Spleen (tissue), 11 donors: ENCODE measurements around the gene XPOT. TPM values are rescaled to one million over a fixed set of nuclear protein-coding genes. Genes with fewer than 3 reads are reported as not detected.

Experiments used
- DNase-seq: peaks from one replicate; pipeline ENCODE4 v3.0.0-alpha.2; 2020
- H3K27ac ChIP-seq, 8 donors: fragments of 200-600 bp; sonication (generic) in 7 of 8; 1 replicate in 4 of 8; 2 replicates in 4 of 8; pipeline versions ENCODE4 v1.5.0 to v1.8.0; 2016 to 2021; ENCODE audit warnings: inconsistent platforms in 4 of 8, mild to moderate bottlenecking in 4 of 8, moderate library complexity in 1 of 8
- H3K27me3 ChIP-seq, 7 donors: fragments of 200-600 bp; sonication (generic) in 6 of 7; replicated peaks in 1 of 7; 1 replicate in 4 of 7; 2 replicates in 3 of 7; pipeline versions ENCODE4 v1.5.0 to v1.8.0; 2016 to 2021; ENCODE audit warnings: inconsistent platforms in 3 of 7, mild to moderate bottlenecking in 1 of 7
- H3K36me3 ChIP-seq, 6 donors: fragments of 200-600 bp; sonication (generic) in 5 of 6; 1 replicate in 4 of 6; 2 replicates in 2 of 6; pipeline versions ENCODE4 v1.5.0 to v1.8.0; 2016 to 2021; ENCODE audit warnings: inconsistent platforms in 2 of 6
- H3K4me1 ChIP-seq, 6 donors: fragments of 200-600 bp; sonication (generic) in 5 of 6; 1 replicate in 3 of 6; 2 replicates in 3 of 6; pipeline versions ENCODE4 v1.5.0 to v1.8.0; 2016 to 2021; ENCODE audit warnings: inconsistent platforms in 3 of 6
- H3K4me3 ChIP-seq, 8 donors: fragments of 200-600 bp; sonication (generic) in 7 of 8; 1 replicate in 4 of 8; 2 replicates in 4 of 8; pipeline versions ENCODE4 v1.5.0 to v1.8.0; 2016 to 2021; ENCODE audit warnings: inconsistent platforms in 4 of 8, mild to moderate bottlenecking in 4 of 8, moderate library complexity in 2 of 8
- H3K9me3 ChIP-seq, 8 donors: fragments of 200-600 bp; sonication (generic) in 7 of 8; 1 replicate in 4 of 8; 2 replicates in 4 of 8; pipeline versions ENCODE4 v1.5.0 to v1.8.0; 2016 to 2021; ENCODE audit warnings: inconsistent platforms in 4 of 8
- POLR2A ChIP-seq, 3 donors: fragments of 450-650 bp; IDR thresholded peaks; one replicate each; pipeline ENCODE4 v1.5.1; 2017; ENCODE audit warnings: antibody characterized with exemption in 3 of 3, mild to moderate bottlenecking in 1 of 3
- POLR2AphosphoS5 ChIP-seq, 3 donors: sonication (generic); formaldehyde crosslinking; IDR thresholded peaks; one replicate each; pipeline ENCODE4 v1.5.1; 2017; ENCODE audit warnings: antibody characterized with exemption in 3 of 3
- WGBS, 5 donors: extraction: QIAGEN DNeasy Blood & Tissue Kit in 3 of 5; methylation state at CpG; one replicate each; pipeline versions ENCODE4 v1.1.5 to v1.1.7; 2013 to 2018; 5-methylcytosine and 5-hydroxymethylcytosine counted together
- intact Hi-C: fragments of 100-400 bp; cut with DNase I; formaldehyde crosslinking; loops from one replicate; pipeline ENCODE4 v1.15.0; 2023; ENCODE audit warnings: low total_unique reads
- polyA plus RNA-seq, 3 donors: library from polyadenylated mRNA; stranded (reverse); fragments of 200-250 nt; gene quantifications; one replicate each; pipeline ENCODE4 v1.2.1, GENCODE V29; 2013
- total RNA-seq, 7 donors: library from RNA; depleted of rRNA in 3 of 7; stranded (reverse); fragments of >200 nt in 3 of 7; fragmentation: NEBNext Ultra II Directional in 4 of 7; extraction: Animal tissue kit (Norgen Biotek cat#: 25700) in 4 of 7; gene quantifications; one replicate each; pipeline versions ENCODE4 v1.1.0 to v1.2.1, GENCODE V29; 2016 to 2021
- TF ChIP-seq, protein P1 (sequence below), 11 experiments: fragments of 200-600 bp in 7 of 11; fragments of 450-650 bp in 4 of 11; sonication (generic) in 4 of 11; IDR thresholded peaks in 8 of 11; conservative IDR thresholded peaks in 3 of 11; 1 replicate in 7 of 11; 2 replicates in 4 of 11; pipeline versions ENCODE4 v1.4.0 to v1.8.0; 2016 to 2021; ENCODE audit warnings: antibody characterized with exemption in 11 of 11, inconsistent platforms in 4 of 11, mild to moderate bottlenecking in 1 of 11
- donor health status: healthy with polysubstance abuse.
- donor health status: DM: no; HTN: no; CAD: no; lungs with moderate emphysema.
- donor health status: DM: no; HTN: no; CAD: no.
- donor health status: Bipolar disorder and iron deficiency.
- donor health status: healthy.
- donor health status: DM: no; HTN: no; CAD: no.
- donor health status: DM: yes; HTN: yes; CAD: no.

XPOT gene
- total and polyA plus RNA-seq, 10 donors: 11.1 to 50.3 (median 43.1) TPM

DNA sequence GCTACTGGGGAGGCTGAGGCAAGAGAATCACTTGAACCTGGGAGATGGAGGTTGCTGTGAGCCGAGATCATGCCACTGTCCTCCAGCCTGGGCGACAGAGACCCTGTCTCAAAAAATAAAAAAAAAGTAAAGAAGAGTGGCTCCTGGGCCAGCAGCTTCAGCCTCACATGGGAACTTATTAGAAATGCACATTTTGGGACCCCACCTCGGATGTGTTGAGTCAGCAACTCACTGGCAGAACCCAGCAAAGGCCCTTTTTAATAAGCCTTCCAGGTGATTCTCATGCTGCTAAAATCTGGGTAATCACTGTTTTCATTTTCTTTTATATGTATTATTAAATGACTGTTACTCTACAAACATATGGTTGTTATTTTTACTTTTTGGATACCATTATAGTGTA, 89.3 kb downstream of the XPOT start:
- Histone ChIP-seq H3K27ac (no peak overlapping the region), H3K27me3 (no peaks in the 10 kb centered on the region), H3K36me3 (peaks cover 11 to 100% (median 94%) of the 10 kb centered on the region in 6 donors), H3K4me3 (no peak overlapping the region), H3K9me3 (no peaks in the 10 kb centered on the region), H3K4me1 (peaks cover 0 to 8% (median 0%) of the 10 kb centered on the region in 6 donors)
- DNase-seq: no peak
- WGBS, 5 donors: 92 to 99% (median 97%) methylated on average over 3 of the region's 3 CpGs
- intact Hi-C loops: no loop called here
- TF ChIP-seq, protein P1, sequence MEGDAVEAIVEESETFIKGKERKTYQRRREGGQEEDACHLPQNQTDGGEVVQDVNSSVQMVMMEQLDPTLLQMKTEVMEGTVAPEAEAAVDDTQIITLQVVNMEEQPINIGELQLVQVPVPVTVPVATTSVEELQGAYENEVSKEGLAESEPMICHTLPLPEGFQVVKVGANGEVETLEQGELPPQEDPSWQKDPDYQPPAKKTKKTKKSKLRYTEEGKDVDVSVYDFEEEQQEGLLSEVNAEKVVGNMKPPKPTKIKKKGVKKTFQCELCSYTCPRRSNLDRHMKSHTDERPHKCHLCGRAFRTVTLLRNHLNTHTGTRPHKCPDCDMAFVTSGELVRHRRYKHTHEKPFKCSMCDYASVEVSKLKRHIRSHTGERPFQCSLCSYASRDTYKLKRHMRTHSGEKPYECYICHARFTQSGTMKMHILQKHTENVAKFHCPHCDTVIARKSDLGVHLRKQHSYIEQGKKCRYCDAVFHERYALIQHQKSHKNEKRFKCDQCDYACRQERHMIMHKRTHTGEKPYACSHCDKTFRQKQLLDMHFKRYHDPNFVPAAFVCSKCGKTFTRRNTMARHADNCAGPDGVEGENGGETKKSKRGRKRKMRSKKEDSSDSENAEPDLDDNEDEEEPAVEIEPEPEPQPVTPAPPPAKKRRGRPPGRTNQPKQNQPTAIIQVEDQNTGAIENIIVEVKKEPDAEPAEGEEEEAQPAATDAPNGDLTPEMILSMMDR (IDR thresholded peaks at IDR 0.05 in 8 of 11, conservative IDR thresholded peaks at IDR 0.05 in 3 of 11): no peak
- TF ChIP-seq POLR2A (IDR thresholded peaks at IDR 0.05) (no peak), POLR2AphosphoS5 (IDR thresholded peaks at IDR 0.05) (no peak)

DNA sequence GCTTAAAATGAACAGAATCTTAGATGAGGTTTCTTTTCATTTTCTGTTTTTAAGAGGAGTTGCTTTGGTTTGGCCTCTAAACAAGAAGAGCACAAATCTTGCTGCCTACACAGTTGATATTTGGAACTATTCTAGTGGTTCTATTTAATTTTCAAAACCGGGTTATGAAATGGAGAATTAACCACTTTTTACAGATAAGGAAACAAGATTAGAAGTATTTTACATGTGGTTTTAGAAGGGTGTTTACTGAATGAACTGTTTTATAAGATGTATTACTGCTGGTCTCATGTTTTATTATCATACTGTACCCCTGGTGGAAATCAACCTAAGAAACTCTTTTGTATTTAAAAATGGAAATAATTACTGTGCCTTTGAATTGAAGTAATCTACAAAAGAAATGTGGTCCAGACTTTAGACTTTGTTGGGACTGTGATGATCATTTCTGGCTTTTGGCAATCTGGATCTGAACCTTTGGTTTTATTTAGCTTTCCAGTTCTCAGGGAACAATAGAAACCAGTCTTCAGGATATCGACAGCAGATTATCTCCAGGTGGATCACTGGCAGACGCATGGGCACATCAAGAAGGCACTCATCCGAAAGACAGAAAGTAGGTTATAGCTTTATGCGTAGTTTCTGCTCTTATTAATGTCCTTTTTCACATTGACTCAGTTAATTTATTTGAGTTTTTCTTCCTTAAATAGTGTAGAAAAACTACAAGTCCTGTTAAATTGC, 91.0 kb downstream of the XPOT start:
- Histone ChIP-seq H3K4me1 (peaks cover 0 to 8% (median 2%) of the 10 kb centered on the region in 6 donors), H3K27ac (no peak overlapping the region), H3K4me3 (no peak overlapping the region), H3K27me3 (no peaks in the 10 kb centered on the region), H3K36me3 (peaks cover 9 to 100% (median 96%) of the 10 kb centered on the region in 6 donors), H3K9me3 (no peaks in the 10 kb centered on the region)
- no peak for DNase-seq
- 80 to 85% (median 83%) methylated on average over 5 of the region's 5 CpGs for WGBS, 5 donors
- TF ChIP-seq, protein P1 (IDR thresholded peaks at IDR 0.05 in 8 of 11, conservative IDR thresholded peaks at IDR 0.05 in 3 of 11): no peak
- TF ChIP-seq POLR2AphosphoS5 (IDR thresholded peaks at IDR 0.05) (no peak), POLR2A (IDR thresholded peaks at IDR 0.05) (no peak)
- intact Hi-C loops: no loop called here

DNA sequence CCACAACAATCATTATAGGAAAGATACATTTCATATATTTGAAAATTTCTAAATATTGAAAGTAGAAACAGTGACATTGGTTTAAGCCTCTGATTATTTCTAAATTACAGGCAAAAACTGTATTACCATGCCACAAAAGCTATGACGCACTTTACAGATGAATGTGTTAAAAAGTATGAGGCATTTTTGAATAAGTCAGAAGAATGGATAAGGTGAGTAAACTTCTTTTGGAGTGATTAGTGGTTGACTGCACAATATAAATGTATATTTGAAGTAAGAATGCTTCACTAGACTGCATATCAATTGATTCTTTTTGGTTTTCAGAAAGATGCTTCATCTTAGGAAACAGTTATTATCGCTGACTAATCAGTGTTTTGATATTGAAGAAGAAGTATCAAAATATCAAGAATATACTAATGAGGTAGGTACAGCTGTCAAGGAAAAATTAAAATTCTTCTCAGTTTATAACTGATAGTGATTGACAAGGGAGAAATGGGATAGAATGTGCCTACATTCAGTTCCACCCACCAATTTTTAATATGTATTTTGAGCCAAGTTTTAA, 92.7 kb downstream of the XPOT start:
- H3K27ac ChIP-seq: no peak overlapping the region
- H3K4me3 ChIP-seq: no peak overlapping the region
- peaks cover 0 to 10% (median 4%) of the 10 kb centered on the region in 6 donors for H3K4me1 ChIP-seq
- no peaks in the 10 kb centered on the region for H3K9me3 ChIP-seq
- 93 to 98% (median 98%) methylated on average over 2 of the region's 2 CpGs for WGBS, 5 donors
- TF ChIP-seq POLR2A (IDR thresholded peaks at IDR 0.05) (no peak), POLR2AphosphoS5 (IDR thresholded peaks at IDR 0.05) (no peak)
- TF ChIP-seq, protein P1 (IDR thresholded peaks at IDR 0.05 in 8 of 11, conservative IDR thresholded peaks at IDR 0.05 in 3 of 11): no peak
- intact Hi-C loops: no loop called here
- H3K27me3 ChIP-seq: no peaks in the 10 kb centered on the region
- H3K36me3 ChIP-seq: peaks cover 9 to 100% (median 88%) of the 10 kb centered on the region in 6 donors
- DNase-seq: no peak

DNA sequence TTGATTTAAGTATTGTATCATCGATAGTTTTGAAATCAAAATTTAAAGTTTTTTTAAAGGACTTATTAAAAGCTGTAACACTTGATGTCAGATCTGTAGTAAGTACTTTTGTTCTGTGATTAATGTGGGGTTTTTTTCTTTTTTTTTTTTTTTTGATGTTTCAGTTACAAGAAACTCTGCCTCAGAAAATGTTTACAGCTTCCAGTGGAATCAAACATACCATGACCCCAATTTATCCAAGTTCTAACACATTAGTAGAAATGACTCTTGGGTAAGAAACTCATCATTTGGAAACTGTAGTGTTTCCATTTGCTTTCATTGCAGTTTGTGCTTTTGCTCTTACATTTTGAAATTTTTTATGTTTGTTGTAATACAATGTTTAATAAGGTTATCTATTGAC, 93.3 kb downstream of the XPOT start:
- H3K9me3 ChIP-seq: no peaks in the 10 kb centered on the region
- intact Hi-C loops: no loop called here
- no peak overlapping the region for H3K27ac ChIP-seq
- DNase-seq: no peak
- TF ChIP-seq POLR2AphosphoS5 (IDR thresholded peaks at IDR 0.05) (no peak), POLR2A (IDR thresholded peaks at IDR 0.05) (no peak)
- TF ChIP-seq, protein P1 (IDR thresholded peaks at IDR 0.05 in 8 of 11, conservative IDR thresholded peaks at IDR 0.05 in 3 of 11): no peak
- WGBS, 5 donors: 72 to 88% (median 78%) methylated on average over 1 of the region's 1 CpG
- H3K36me3 ChIP-seq: peaks cover 9 to 100% (median 85%) of the 10 kb centered on the region in 6 donors
- peaks cover 0 to 10% (median 4%) of the 10 kb centered on the region in 6 donors for H3K4me1 ChIP-seq
- H3K27me3 ChIP-seq: no peaks in the 10 kb centered on the region
- no peak overlapping the region for H3K4me3 ChIP-seq
